Measurements from ENCODE around the gene SPEF1.

The SPEF1 gene

DNA sequence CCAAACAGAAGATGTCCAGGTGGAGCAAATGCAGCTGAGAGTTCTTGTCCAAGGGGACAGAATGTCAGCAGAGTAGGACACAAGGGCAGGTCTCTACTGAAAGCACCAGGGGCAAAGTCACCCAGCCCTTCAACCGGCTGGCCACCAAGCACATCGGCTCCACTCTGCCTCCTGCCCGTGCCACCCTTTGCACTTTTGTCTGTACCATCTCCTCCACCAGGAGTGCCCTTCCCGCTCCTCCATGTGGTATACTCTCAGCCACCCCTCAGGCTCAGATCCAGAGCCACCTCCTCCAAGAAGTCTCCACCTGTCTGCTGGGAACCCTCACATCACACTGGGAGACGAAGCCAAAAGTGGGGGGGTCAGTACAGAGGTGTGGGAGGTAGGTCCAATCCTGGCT, 52.9 kb downstream of the SPEF1 start:
- no peak for DNase-seq
